ENCODE results near the gene ENOX1.
A peak's percentile ranks its signal among the peaks of the same experiment; 100 is the strongest.

ENOX1 gene

DNA sequence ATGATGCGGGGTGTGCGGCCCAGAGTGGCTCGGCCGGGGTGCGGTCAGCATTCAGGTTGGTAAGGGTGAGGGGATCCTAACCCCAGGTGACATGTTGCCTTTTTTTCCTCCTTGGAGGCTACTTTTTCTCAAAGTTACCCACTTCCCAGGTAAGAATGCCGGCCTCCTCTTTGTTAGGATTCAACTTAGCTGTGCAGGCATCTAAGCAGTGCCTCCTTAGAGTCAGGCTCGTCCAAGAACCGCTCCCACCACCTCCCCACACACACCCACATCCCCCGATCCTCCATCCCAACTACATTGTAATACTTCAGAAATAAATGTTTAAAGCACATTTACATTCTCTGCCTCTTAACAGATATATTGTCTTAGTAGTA is 733 bp upstream of the ENOX1 start:
- ATAC-seq: no peak
- TF ChIP-seq ZFP30 (CRISPR knock-in tag; IDR thresholded peaks at IDR 0.05): no peak
- TF ChIP-seq ESRRG (CRISPR knock-in tag; IDR thresholded peaks at IDR 0.05): no peak
- TF ChIP-seq, protein P1, sequence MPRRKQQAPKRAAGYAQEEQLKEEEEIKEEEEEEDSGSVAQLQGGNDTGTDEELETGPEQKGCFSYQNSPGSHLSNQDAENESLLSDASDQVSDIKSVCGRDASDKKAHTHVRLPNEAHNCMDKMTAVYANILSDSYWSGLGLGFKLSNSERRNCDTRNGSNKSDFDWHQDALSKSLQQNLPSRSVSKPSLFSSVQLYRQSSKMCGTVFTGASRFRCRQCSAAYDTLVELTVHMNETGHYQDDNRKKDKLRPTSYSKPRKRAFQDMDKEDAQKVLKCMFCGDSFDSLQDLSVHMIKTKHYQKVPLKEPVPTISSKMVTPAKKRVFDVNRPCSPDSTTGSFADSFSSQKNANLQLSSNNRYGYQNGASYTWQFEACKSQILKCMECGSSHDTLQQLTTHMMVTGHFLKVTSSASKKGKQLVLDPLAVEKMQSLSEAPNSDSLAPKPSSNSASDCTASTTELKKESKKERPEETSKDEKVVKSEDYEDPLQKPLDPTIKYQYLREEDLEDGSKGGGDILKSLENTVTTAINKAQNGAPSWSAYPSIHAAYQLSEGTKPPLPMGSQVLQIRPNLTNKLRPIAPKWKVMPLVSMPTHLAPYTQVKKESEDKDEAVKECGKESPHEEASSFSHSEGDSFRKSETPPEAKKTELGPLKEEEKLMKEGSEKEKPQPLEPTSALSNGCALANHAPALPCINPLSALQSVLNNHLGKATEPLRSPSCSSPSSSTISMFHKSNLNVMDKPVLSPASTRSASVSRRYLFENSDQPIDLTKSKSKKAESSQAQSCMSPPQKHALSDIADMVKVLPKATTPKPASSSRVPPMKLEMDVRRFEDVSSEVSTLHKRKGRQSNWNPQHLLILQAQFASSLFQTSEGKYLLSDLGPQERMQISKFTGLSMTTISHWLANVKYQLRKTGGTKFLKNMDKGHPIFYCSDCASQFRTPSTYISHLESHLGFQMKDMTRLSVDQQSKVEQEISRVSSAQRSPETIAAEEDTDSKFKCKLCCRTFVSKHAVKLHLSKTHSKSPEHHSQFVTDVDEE (CRISPR knock-in tag; IDR thresholded peaks at IDR 0.05): no peak
- TF ChIP-seq TOX (CRISPR knock-in tag; IDR thresholded peaks at IDR 0.05; ENCODE audit: borderline replicate concordance): no peak
- TF ChIP-seq OSR1 (CRISPR knock-in tag; IDR thresholded peaks at IDR 0.05): no peak
- TF ChIP-seq SNAI2 (CRISPR knock-in tag; IDR thresholded peaks at IDR 0.05): no peak
- TF ChIP-seq, protein P2, sequence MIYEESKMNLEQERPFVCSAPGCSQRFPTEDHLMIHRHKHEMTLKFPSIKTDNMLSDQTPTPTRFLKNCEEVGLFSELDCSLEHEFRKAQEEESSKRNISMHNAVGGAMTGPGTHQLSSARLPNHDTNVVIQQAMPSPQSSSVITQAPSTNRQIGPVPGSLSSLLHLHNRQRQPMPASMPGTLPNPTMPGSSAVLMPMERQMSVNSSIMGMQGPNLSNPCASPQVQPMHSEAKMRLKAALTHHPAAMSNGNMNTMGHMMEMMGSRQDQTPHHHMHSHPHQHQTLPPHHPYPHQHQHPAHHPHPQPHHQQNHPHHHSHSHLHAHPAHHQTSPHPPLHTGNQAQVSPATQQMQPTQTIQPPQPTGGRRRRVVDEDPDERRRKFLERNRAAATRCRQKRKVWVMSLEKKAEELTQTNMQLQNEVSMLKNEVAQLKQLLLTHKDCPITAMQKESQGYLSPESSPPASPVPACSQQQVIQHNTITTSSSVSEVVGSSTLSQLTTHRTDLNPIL (CRISPR knock-in tag; IDR thresholded peaks at IDR 0.05; ENCODE audit: low read depth): no peak
- no peak for TF ChIP-seq TCF4 (CRISPR knock-in tag; IDR thresholded peaks at IDR 0.05; ENCODE audit: borderline replicate concordance)
- no peak for TF ChIP-seq PPARA (CRISPR knock-in tag; IDR thresholded peaks at IDR 0.05; ENCODE audit: borderline replicate concordance)
- TF ChIP-seq, protein P3, sequence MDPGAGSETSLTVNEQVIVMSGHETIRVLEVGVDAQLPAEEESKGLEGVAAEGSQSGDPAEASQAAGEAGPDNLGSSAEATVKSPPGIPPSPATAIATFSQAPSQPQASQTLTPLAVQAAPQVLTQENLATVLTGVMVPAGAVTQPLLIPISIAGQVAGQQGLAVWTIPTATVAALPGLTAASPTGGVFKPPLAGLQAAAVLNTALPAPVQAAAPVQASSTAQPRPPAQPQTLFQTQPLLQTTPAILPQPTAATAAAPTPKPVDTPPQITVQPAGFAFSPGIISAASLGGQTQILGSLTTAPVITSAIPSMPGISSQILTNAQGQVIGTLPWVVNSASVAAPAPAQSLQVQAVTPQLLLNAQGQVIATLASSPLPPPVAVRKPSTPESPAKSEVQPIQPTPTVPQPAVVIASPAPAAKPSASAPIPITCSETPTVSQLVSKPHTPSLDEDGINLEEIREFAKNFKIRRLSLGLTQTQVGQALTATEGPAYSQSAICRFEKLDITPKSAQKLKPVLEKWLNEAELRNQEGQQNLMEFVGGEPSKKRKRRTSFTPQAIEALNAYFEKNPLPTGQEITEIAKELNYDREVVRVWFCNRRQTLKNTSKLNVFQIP (CRISPR knock-in tag; IDR thresholded peaks at IDR 0.05; ENCODE audit: borderline replicate concordance, low read depth): no peak
- no peak for TF ChIP-seq ZNF70 (CRISPR knock-in tag; IDR thresholded peaks at IDR 0.05)

DNA sequence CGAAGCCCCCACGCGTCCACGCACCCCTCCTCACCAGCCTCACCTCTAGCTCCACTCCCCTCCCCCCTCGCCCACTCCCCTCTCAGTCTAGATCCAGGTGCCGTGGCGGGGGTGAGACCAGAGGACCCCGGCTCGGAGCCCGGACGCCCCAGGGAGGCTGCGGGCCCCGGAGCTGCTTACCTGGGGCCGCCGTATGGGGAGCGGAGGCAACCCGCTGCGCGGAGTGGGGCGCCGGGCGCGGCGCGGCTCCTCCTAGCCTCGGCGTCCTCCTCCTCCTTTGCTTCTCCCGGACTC is 353 bp downstream of the ENOX1 start:
- no peak for ATAC-seq
- TF ChIP-seq BACH2 (CRISPR knock-in tag; IDR thresholded peaks at IDR 0.05; ENCODE audit: borderline replicate concordance): no peak
- no peak for TF ChIP-seq ZNF8 (CRISPR knock-in tag; IDR thresholded peaks at IDR 0.05)
- no peak for TF ChIP-seq ZFP3 (CRISPR knock-in tag; IDR thresholded peaks at IDR 0.05)
- TF ChIP-seq, protein P3 (CRISPR knock-in tag; IDR thresholded peaks at IDR 0.05; ENCODE audit: borderline replicate concordance, low read depth): no peak
- TF ChIP-seq ZNF70 (CRISPR knock-in tag; IDR thresholded peaks at IDR 0.05): no peak

DNA sequence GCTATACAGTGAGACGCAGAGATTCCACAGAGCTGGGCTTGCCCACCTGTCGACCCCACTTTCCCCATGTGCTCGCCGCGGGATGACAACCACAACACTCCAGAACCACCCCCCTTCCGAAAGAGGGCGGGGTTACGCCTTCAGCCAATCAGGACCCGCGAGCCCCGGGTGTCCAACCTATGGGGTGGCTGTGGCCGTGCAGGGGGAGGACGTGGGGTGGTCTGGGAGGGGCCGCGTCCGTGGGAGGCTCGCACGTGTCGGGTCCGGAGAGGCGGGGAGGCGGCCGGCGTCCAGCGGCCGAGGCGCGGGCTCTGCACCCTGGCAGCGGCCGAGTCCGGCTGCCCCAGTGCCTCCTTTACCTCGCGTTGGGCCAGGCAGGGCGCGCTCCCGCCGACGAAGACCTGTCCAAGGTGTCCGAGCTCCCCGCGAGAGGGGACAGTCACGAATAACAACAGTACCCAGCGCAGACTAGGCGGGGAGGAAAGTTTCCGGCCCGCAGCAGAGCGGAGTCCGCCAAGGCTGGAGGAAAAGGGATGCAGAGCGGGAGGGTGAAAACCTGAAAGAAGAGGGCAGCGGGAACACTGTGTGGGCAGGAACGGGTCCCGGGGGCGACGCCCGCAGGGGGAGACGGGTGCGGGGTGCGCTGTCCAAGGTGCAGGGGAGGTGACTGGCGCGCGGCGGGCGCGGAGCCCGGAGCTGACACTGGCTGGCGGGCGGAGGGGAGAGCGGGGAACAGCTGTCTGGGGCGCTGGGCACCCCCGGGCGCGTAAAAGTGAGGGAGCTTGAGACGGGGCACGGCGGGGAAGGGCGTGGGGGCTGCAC is 911 bp downstream of the ENOX1 start:
- peak; percentile 68 for ATAC-seq
- no peak for TF ChIP-seq GLIS3 (CRISPR knock-in tag; IDR thresholded peaks at IDR 0.05)
- TF ChIP-seq, protein P4, sequence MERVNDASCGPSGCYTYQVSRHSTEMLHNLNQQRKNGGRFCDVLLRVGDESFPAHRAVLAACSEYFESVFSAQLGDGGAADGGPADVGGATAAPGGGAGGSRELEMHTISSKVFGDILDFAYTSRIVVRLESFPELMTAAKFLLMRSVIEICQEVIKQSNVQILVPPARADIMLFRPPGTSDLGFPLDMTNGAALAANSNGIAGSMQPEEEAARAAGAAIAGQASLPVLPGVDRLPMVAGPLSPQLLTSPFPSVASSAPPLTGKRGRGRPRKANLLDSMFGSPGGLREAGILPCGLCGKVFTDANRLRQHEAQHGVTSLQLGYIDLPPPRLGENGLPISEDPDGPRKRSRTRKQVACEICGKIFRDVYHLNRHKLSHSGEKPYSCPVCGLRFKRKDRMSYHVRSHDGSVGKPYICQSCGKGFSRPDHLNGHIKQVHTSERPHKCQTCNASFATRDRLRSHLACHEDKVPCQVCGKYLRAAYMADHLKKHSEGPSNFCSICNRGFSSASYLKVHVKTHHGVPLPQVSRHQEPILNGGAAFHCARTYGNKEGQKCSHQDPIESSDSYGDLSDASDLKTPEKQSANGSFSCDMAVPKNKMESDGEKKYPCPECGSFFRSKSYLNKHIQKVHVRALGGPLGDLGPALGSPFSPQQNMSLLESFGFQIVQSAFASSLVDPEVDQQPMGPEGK (CRISPR knock-in tag; IDR thresholded peaks at IDR 0.05; ENCODE audit: borderline replicate concordance): no peak
- TF ChIP-seq, protein P1 (CRISPR knock-in tag; IDR thresholded peaks at IDR 0.05): no peak
- no peak for TF ChIP-seq SNAI2 (CRISPR knock-in tag; IDR thresholded peaks at IDR 0.05)
- TF ChIP-seq, protein P2 (CRISPR knock-in tag; IDR thresholded peaks at IDR 0.05; ENCODE audit: low read depth): no peak
- no peak for TF ChIP-seq BACH2 (CRISPR knock-in tag; IDR thresholded peaks at IDR 0.05; ENCODE audit: borderline replicate concordance)
- no peak for TF ChIP-seq ZNF565 (CRISPR knock-in tag; conservative IDR thresholded peaks at IDR 0.05; ENCODE audit: low read depth)
- TF ChIP-seq ZC3H10 (CRISPR knock-in tag; IDR thresholded peaks at IDR 0.05): no peak
- no peak for TF ChIP-seq ARNTL (CRISPR knock-in tag; IDR thresholded peaks at IDR 0.05; ENCODE audit: borderline replicate concordance, low read depth)
- no peak for TF ChIP-seq ZFP3 (CRISPR knock-in tag; IDR thresholded peaks at IDR 0.05)
- no peak for TF ChIP-seq OSR1 (CRISPR knock-in tag; IDR thresholded peaks at IDR 0.05)
- no peak for TF ChIP-seq ZFP30 (CRISPR knock-in tag; IDR thresholded peaks at IDR 0.05)
- TF ChIP-seq, protein P3 (CRISPR knock-in tag; IDR thresholded peaks at IDR 0.05; ENCODE audit: borderline replicate concordance, low read depth): no peak
- no peak for TF ChIP-seq CSDC2 (CRISPR knock-in tag; IDR thresholded peaks at IDR 0.05)
- no peak for TF ChIP-seq TOX (CRISPR knock-in tag; IDR thresholded peaks at IDR 0.05; ENCODE audit: borderline replicate concordance)
- no peak for TF ChIP-seq TCF4 (CRISPR knock-in tag; IDR thresholded peaks at IDR 0.05; ENCODE audit: borderline replicate concordance)
- no peak for TF ChIP-seq ZNF70 (CRISPR knock-in tag; IDR thresholded peaks at IDR 0.05)
